Thyroid gland (tissue), 4 donors: ENCODE results near the gene PSKH1. TPM values are rescaled to one million over a fixed set of nuclear protein-coding genes. Genes with fewer than 3 reads are reported as not detected.
A peak's percentile ranks its signal among the peaks of the same experiment; 100 is the strongest.
"Not testable (repeated sequence)": the region's sequence is repeated elsewhere in the genome, so short reads cannot be mapped to it uniquely, and the experiment has no call there.

ENCODE experiments used
- DNase-seq, 2 donors: peaks; one replicate each; pipeline ENCODE4 v3.0.0-alpha.2; 2019
- H3K27ac ChIP-seq, 3 donors: fragments of 200-600 bp; sonication (generic); 1 replicate in 2 of 3; 2 replicates in 1 of 3; pipeline ENCODE4 v1.5.1; 2016 to 2019; ENCODE audit warnings: mild to moderate bottlenecking in 1 of 3, moderate library complexity in 1 of 3
- H3K27me3 ChIP-seq: fragments of 200-600 bp; sonication (generic); one replicate; pipeline ENCODE4 v1.5.1; 2019
- H3K36me3 ChIP-seq, 2 donors: fragments of 200-600 bp; sonication (generic); one replicate each; pipeline ENCODE4 v1.5.1; 2016 to 2019
- H3K4me1 ChIP-seq, 2 donors: fragments of 200-600 bp; sonication (generic); one replicate each; pipeline ENCODE4 v1.5.1; 2017 to 2019
- H3K4me3 ChIP-seq, 3 donors: fragments of 200-600 bp; sonication (generic); replicated peaks in 1 of 3; 1 replicate in 2 of 3; 2 replicates in 1 of 3; pipeline ENCODE4 v1.5.1; 2016; ENCODE audit warnings: mild to moderate bottlenecking in 1 of 3
- H3K9me3 ChIP-seq: fragments of 200-600 bp; sonication (generic); one replicate; pipeline ENCODE4 v1.5.1; 2017
- CTCF ChIP-seq, 6 experiments: fragments of 200-600 bp in 3 of 6; fragments of 450-650 bp in 3 of 6; sonication (generic) in 3 of 6; IDR thresholded peaks; one replicate each; pipeline ENCODE4 v1.5.1; 2016 to 2019; ENCODE audit warnings: antibody characterized with exemption in 6 of 6, mild to moderate bottlenecking in 2 of 6, inconsistent platforms in 1 of 6, moderate library complexity in 1 of 6
- POLR2A ChIP-seq, 2 donors: fragments of 450-650 bp; IDR thresholded peaks; one replicate each; pipeline ENCODE4 v1.6.1; 2017; ENCODE audit warnings: antibody characterized with exemption in 2 of 2, mild to moderate bottlenecking in 2 of 2, moderate library complexity in 1 of 2
- WGBS, 2 donors: methylation state at CpG; one replicate each; pipeline ENCODE4 v1.1.5; 2017; 5-methylcytosine and 5-hydroxymethylcytosine counted together
- intact Hi-C: fragments of 100-400 bp; cut with DNase I; formaldehyde crosslinking; loops from one replicate; pipeline ENCODE4 v1.15.1; 2023
- total RNA-seq, 4 donors: library from RNA; depleted of rRNA; stranded (reverse); fragments of >200 nt; gene quantifications; one replicate each; pipeline ENCODE4 v1.2.3, GENCODE V29; 2016

PSKH1 gene
- total RNA-seq, 4 donors from 2014 or later, result 20.3 to 35.7 (median 28.8) TPM

- intact Hi-C loops, result no loop called here
- 0 to 1% methylated on average over 8 to 18 of the region's 45 CpGs for WGBS, 2 donors
- peaks cover 27 to 44% of the 10 kb centered on the region in 2 donors for H3K4me1 ChIP-seq
Measured at GRCh38 chr16:67967958-67968399, 74.9 kb downstream of the PSKH1 start.

GRCh38 chr16:67968400-67969253, 75.6 kb downstream of the PSKH1 start, which contains the start of gene SLC12A4:
TSS of gene SLC12A4 (minus strand) at chr16:67968637. CDS start at chr16:67968553, 84 bp downstream.
- peak; percentile 73 to 87 for TF ChIP-seq POLR2A (IDR thresholded peaks at IDR 0.05)
- no peak for TF ChIP-seq CTCF (IDR thresholded peaks at IDR 0.05)
- Histone ChIP-seq H3K4me3 (peak within 1 kb of the TSS; percentile 77 to 94 (median 81)), H3K4me1 (peaks cover 25 to 38% of the 10 kb centered on the region in 2 donors), H3K9me3 (no peaks in the 10 kb centered on the region), H3K27me3 (no peaks in the 10 kb centered on the region), H3K27ac (peak within 1 kb of the TSS; percentile 92 to 93 (median 93)), H3K36me3 (no peaks in the 10 kb centered on the region)
- intact Hi-C loops, result no loop called here
- DNase-seq, result peak; percentile 81
- WGBS, 2 donors, result 2% methylated on average over 9 to 23 of the region's 78 CpGs

More at GRCh38 chr16:67967958-67968399, 74.9 kb downstream of the PSKH1 start:
- DNase-seq, result peak; percentile 42 to 48
- no peaks in the 10 kb centered on the region for H3K27me3 ChIP-seq
- H3K36me3 ChIP-seq, result peaks cover 0 to 3% of the 10 kb centered on the region in 2 donors
- TF ChIP-seq POLR2A (IDR thresholded peaks at IDR 0.05), result no peak
- TF ChIP-seq CTCF (IDR thresholded peaks at IDR 0.05), result no peak
- peak overlapping the region; percentile 92 to 93 (median 93) for H3K27ac ChIP-seq
- H3K4me3 ChIP-seq, result peak overlapping the region; percentile 77 to 94 (median 81)
- no peaks in the 10 kb centered on the region for H3K9me3 ChIP-seq

GRCh38 chr16:67969254-67970039, 76.4 kb downstream of the PSKH1 start:
- Histone ChIP-seq H3K27me3 (no peaks in the 10 kb centered on the region), H3K4me1 (peaks cover 17 to 30% of the 10 kb centered on the region in 2 donors), H3K4me3 (peak overlapping the region in 2 of 3 donors; percentile 69 to 94), H3K9me3 (no peaks in the 10 kb centered on the region), H3K36me3 (no peaks in the 10 kb centered on the region), H3K27ac (peak overlapping the region; percentile 68 to 93 (median 92))
- DNase-seq, result no peak
- TF ChIP-seq POLR2A (IDR thresholded peaks at IDR 0.05), result no peak
- no peak for TF ChIP-seq CTCF (IDR thresholded peaks at IDR 0.05)
- WGBS, 2 donors, result 41 to 45% methylated on average over 39 to 40 of the region's 40 CpGs
- intact Hi-C loops, result no loop called here

- WGBS, 2 donors, result 94 to 95% methylated on average over 9 of the region's 9 CpGs
- TF ChIP-seq CTCF (IDR thresholded peaks at IDR 0.05), result no peak
- no peak for TF ChIP-seq POLR2A (IDR thresholded peaks at IDR 0.05)
- intact Hi-C loops, result no loop called here
- Histone ChIP-seq H3K4me3 (no peak overlapping the region), H3K4me1 (peaks cover 15% of the 10 kb centered on the region in 2 donors), H3K27me3 (no peaks in the 10 kb centered on the region), H3K27ac (no peak overlapping the region), H3K36me3 (no peaks in the 10 kb centered on the region), H3K9me3 (no peaks in the 10 kb centered on the region)
- DNase-seq, result no peak
Measured at GRCh38 chr16:67971111-67971510, 78.1 kb downstream of the PSKH1 start.

GRCh38 chr16:67972285-67972684, 79.2 kb downstream of the PSKH1 start:
- H3K9me3 ChIP-seq, H3K4me3 ChIP-seq, DNase-seq, H3K36me3 ChIP-seq, H3K4me1 ChIP-seq, H3K27ac ChIP-seq, intact Hi-C loops, H3K27me3 ChIP-seq: not testable (repeated sequence)
- 92% methylated on average over 7 of the region's 7 CpGs for WGBS, 2 donors
